Measurements from ENCODE around the gene DDX56.
"Not testable (repeated sequence)": the region's sequence is repeated elsewhere in the genome, so short reads cannot be mapped to it uniquely, and the experiment has no call there.

DDX56 gene

GRCh38 chr7:44557485-44557884 is 16.2 kb downstream of the DDX56 start:
- Histone ChIP-seq H3K27ac (ENCODE audit: low read depth, low read length) (no peak overlapping the region), H3K9me2 (replicated peaks; ENCODE audit: control insufficient read depth, low read length) (no peaks in the 10 kb centered on the region), H3K4me1 (ENCODE audit: control insufficient read depth, low read length) (peaks cover 5% of the 10 kb centered on the region; the same call in 1 of the 2 replicates), H3K27me3 (ENCODE audit: control insufficient read depth, low read length) (0 out of 2 replicates have a peak, but pooled peaks cover 11% of the 10 kb centered on the region), H3K9me3 (ENCODE audit: control insufficient read depth, insufficient read depth, low read length) (no peaks in the 10 kb centered on the region), H3F3A (ENCODE audit: control insufficient read depth, insufficient read depth) (no peaks in the 10 kb centered on the region), H4K20me1 (ENCODE audit: control insufficient read depth, insufficient read depth, low read depth, low read length) (no peaks in the 10 kb centered on the region), H3K79me2 (ENCODE audit: control insufficient read depth, low read length) (no peaks in the 10 kb centered on the region), H3K36me3 (ENCODE audit: control insufficient read depth, low read length) (no peaks in the 10 kb centered on the region), H3K4me3 (ENCODE audit: low read length) (no peak overlapping the region), H3K4me2 (ENCODE audit: low read length) (no peak overlapping the region)
- TF ChIP-seq EZH2phosphoT487 (IDR thresholded peaks at IDR 0.05; ENCODE audit: borderline replicate concordance, low read length) = no peak
- TF ChIP-seq, protein P1, sequence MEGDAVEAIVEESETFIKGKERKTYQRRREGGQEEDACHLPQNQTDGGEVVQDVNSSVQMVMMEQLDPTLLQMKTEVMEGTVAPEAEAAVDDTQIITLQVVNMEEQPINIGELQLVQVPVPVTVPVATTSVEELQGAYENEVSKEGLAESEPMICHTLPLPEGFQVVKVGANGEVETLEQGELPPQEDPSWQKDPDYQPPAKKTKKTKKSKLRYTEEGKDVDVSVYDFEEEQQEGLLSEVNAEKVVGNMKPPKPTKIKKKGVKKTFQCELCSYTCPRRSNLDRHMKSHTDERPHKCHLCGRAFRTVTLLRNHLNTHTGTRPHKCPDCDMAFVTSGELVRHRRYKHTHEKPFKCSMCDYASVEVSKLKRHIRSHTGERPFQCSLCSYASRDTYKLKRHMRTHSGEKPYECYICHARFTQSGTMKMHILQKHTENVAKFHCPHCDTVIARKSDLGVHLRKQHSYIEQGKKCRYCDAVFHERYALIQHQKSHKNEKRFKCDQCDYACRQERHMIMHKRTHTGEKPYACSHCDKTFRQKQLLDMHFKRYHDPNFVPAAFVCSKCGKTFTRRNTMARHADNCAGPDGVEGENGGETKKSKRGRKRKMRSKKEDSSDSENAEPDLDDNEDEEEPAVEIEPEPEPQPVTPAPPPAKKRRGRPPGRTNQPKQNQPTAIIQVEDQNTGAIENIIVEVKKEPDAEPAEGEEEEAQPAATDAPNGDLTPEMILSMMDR (IDR thresholded peaks at IDR 0.05; ENCODE audit: low read depth, low read length, poor library complexity, severe bottlenecking) = no peak

GRCh38 chr7:44555350-44555749 is 18.4 kb downstream of the DDX56 start:
- Histone ChIP-seq H3K9me2 (replicated peaks; ENCODE audit: control insufficient read depth, low read length) (no peaks in the 10 kb centered on the region), H3K27me3 (ENCODE audit: control insufficient read depth, low read length) (0 out of 2 replicates have a peak, but pooled peaks cover 13% of the 10 kb centered on the region), H3K4me2 (ENCODE audit: low read length) (no peak overlapping the region), H3K4me3 (ENCODE audit: low read length) (no peak overlapping the region), H3K36me3 (ENCODE audit: control insufficient read depth, low read length) (no peaks in the 10 kb centered on the region), H3K4me1 (ENCODE audit: control insufficient read depth, low read length) (peaks cover 5% of the 10 kb centered on the region; the same call in 1 of the 2 replicates), H4K20me1 (ENCODE audit: control insufficient read depth, insufficient read depth, low read depth, low read length) (no peaks in the 10 kb centered on the region), H3K27ac (ENCODE audit: low read depth, low read length) (no peak overlapping the region), H3K9me3 (ENCODE audit: control insufficient read depth, insufficient read depth, low read length) (no peaks in the 10 kb centered on the region), H3K79me2 (ENCODE audit: control insufficient read depth, low read length) (no peaks in the 10 kb centered on the region), H3F3A (ENCODE audit: control insufficient read depth, insufficient read depth) (no peaks in the 10 kb centered on the region)
- TF ChIP-seq, protein P1 (IDR thresholded peaks at IDR 0.05; ENCODE audit: low read depth, low read length, poor library complexity, severe bottlenecking) = no peak

DNA sequence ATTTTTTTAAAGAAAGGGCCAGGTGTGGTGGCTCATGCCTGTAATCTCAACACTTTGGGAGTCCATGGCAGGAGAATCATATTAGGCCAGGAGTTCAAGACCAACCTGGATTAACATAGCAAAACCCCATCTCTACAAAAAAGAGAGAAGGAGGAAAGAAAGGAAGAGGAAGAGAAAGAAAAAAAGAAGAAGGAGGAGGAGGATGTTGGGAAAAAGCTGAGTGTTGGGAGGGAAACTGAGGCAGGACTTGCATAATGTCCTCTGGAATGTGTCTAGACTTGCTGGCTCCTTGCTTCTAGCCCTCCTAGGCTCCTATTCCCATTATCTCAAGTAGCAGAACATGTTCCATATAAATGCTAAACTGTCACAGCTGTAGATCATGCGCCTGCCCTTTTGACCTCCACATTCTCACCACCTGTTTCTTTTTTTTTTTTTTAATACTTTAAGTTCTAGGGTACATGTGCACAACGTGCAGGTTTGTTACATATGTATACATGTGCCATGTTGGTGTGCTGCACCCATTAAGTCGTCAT is 21.2 kb downstream of the DDX56 start:
- H3K79me2 ChIP-seq (ENCODE audit: control insufficient read depth, low read length); H3K4me1 ChIP-seq (ENCODE audit: control insufficient read depth, low read length): not testable (repeated sequence)

GRCh38 chr7:44549457-44549856 is 24.3 kb downstream of the DDX56 start:
- no peaks in the 10 kb centered on the region for H3K4me1 ChIP-seq (ENCODE audit: control insufficient read depth, low read length)
- H3K4me3 ChIP-seq (ENCODE audit: low read length) = no peak overlapping the region
- no peaks in the 10 kb centered on the region for H4K20me1 ChIP-seq (ENCODE audit: control insufficient read depth, insufficient read depth, low read depth, low read length)
- H3K9me3 ChIP-seq (ENCODE audit: control insufficient read depth, insufficient read depth, low read length) = no peaks in the 10 kb centered on the region
- no peaks in the 10 kb centered on the region for H3K9me2 ChIP-seq (replicated peaks; ENCODE audit: control insufficient read depth, low read length)
- no peak for TF ChIP-seq EZH2phosphoT487 (IDR thresholded peaks at IDR 0.05; ENCODE audit: borderline replicate concordance, low read length)
- TF ChIP-seq, protein P1 (IDR thresholded peaks at IDR 0.05; ENCODE audit: low read depth, low read length, poor library complexity, severe bottlenecking) = no peak
- H3F3A ChIP-seq (ENCODE audit: control insufficient read depth, insufficient read depth) = no peaks in the 10 kb centered on the region
- H3K36me3 ChIP-seq (ENCODE audit: control insufficient read depth, low read length) = no peaks in the 10 kb centered on the region
- H3K27ac ChIP-seq (ENCODE audit: low read depth, low read length) = no peak overlapping the region
- peaks cover 35% of the 10 kb centered on the region for H3K27me3 ChIP-seq (ENCODE audit: control insufficient read depth, low read length)
- no peak overlapping the region for H3K4me2 ChIP-seq (ENCODE audit: low read length)
- no peaks in the 10 kb centered on the region for H3K79me2 ChIP-seq (ENCODE audit: control insufficient read depth, low read length)

More for the DNA sequence above, 21.2 kb downstream of the DDX56 start:
- H3K27ac ChIP-seq (ENCODE audit: low read depth, low read length); H3F3A ChIP-seq (ENCODE audit: control insufficient read depth, insufficient read depth); H3K4me3 ChIP-seq (ENCODE audit: low read length); H3K9me3 ChIP-seq (ENCODE audit: control insufficient read depth, insufficient read depth, low read length); H3K36me3 ChIP-seq (ENCODE audit: control insufficient read depth, low read length); H3K4me2 ChIP-seq (ENCODE audit: low read length); H4K20me1 ChIP-seq (ENCODE audit: control insufficient read depth, insufficient read depth, low read depth, low read length); H3K9me2 ChIP-seq (replicated peaks; ENCODE audit: control insufficient read depth, low read length): not testable (repeated sequence)
- peaks cover 37% of the 10 kb centered on the region for H3K27me3 ChIP-seq (ENCODE audit: control insufficient read depth, low read length)
